Measurements from ENCODE around the gene SPRTN. TPM values are rescaled to one million over a fixed set of nuclear protein-coding genes. Genes with fewer than 3 reads are reported as not detected.

SPRTN gene
- total RNA-seq, 1 donor from 2014 or later, result 15.0 TPM

- Mint-ChIP-seq H3K4me1 (ENCODE audit: low read depth) (peaks cover 52% of the 10 kb centered on the region), H3K27me3 (ENCODE audit: low read depth) (no peaks in the 10 kb centered on the region), H3K27ac (ENCODE audit: unreplicated experiment) (peak overlapping the region; percentile 97), H3K4me3 (ENCODE audit: unreplicated experiment) (peak overlapping the region; percentile 55), H3K9me3 (ENCODE audit: low read depth) (no peaks in the 10 kb centered on the region), H3K36me3 (ENCODE audit: low read depth) (no peaks in the 10 kb centered on the region)
- no peak for DNase-seq (ENCODE audit: low spot score)
- no peak for TF ChIP-seq CTCF (IDR thresholded peaks at IDR 0.05)
Measured at GRCh38 chr1:231395076-231395997, 57.2 kb downstream of the SPRTN start.

GRCh38 chr1:231395998-231396390, 57.9 kb downstream of the SPRTN start:
- Mint-ChIP-seq H3K27ac (ENCODE audit: unreplicated experiment) (peak overlapping the region; percentile 97), H3K9me3 (ENCODE audit: low read depth) (no peaks in the 10 kb centered on the region), H3K4me3 (ENCODE audit: unreplicated experiment) (peak overlapping the region; percentile 55), H3K36me3 (ENCODE audit: low read depth) (no peaks in the 10 kb centered on the region), H3K4me1 (ENCODE audit: low read depth) (peaks cover 50% of the 10 kb centered on the region), H3K27me3 (ENCODE audit: low read depth) (no peaks in the 10 kb centered on the region)
- TF ChIP-seq CTCF (IDR thresholded peaks at IDR 0.05), result no peak
- no peak for DNase-seq (ENCODE audit: low spot score)

GRCh38 chr1:231396643-231397042, 58.5 kb downstream of the SPRTN start:
- H3K4me1 Mint-ChIP-seq (ENCODE audit: low read depth), result peaks cover 50% of the 10 kb centered on the region
- H3K27ac Mint-ChIP-seq (ENCODE audit: unreplicated experiment), result peak overlapping the region; percentile 97
- no peak for TF ChIP-seq CTCF (IDR thresholded peaks at IDR 0.05)
- no peak for DNase-seq (ENCODE audit: low spot score)
- no peak overlapping the region for H3K4me3 Mint-ChIP-seq (ENCODE audit: unreplicated experiment)
- H3K27me3 Mint-ChIP-seq (ENCODE audit: low read depth), result no peaks in the 10 kb centered on the region
- H3K36me3 Mint-ChIP-seq (ENCODE audit: low read depth), result no peaks in the 10 kb centered on the region
- H3K9me3 Mint-ChIP-seq (ENCODE audit: low read depth), result no peaks in the 10 kb centered on the region

GRCh38 chr1:231397886-231398671, 60.0 kb downstream of the SPRTN start:
- no peaks in the 10 kb centered on the region for H3K27me3 Mint-ChIP-seq (ENCODE audit: low read depth)
- peaks cover 43% of the 10 kb centered on the region for H3K4me1 Mint-ChIP-seq (ENCODE audit: low read depth)
- no peak for DNase-seq (ENCODE audit: low spot score)
- no peak overlapping the region for H3K4me3 Mint-ChIP-seq (ENCODE audit: unreplicated experiment)
- H3K9me3 Mint-ChIP-seq (ENCODE audit: low read depth), result no peaks in the 10 kb centered on the region
- no peak for TF ChIP-seq CTCF (IDR thresholded peaks at IDR 0.05)
- H3K36me3 Mint-ChIP-seq (ENCODE audit: low read depth), result no peaks in the 10 kb centered on the region
- no peak overlapping the region for H3K27ac Mint-ChIP-seq (ENCODE audit: unreplicated experiment)

- H3K36me3 Mint-ChIP-seq (ENCODE audit: low read depth), result no peaks in the 10 kb centered on the region
- TF ChIP-seq CTCF (IDR thresholded peaks at IDR 0.05), result no peak
- no peaks in the 10 kb centered on the region for H3K9me3 Mint-ChIP-seq (ENCODE audit: low read depth)
- H3K27me3 Mint-ChIP-seq (ENCODE audit: low read depth), result no peaks in the 10 kb centered on the region
- H3K27ac Mint-ChIP-seq (ENCODE audit: unreplicated experiment), result no peak overlapping the region
- no peak overlapping the region for H3K4me3 Mint-ChIP-seq (ENCODE audit: unreplicated experiment)
- DNase-seq (ENCODE audit: low spot score), result no peak
- H3K4me1 Mint-ChIP-seq (ENCODE audit: low read depth), result peaks cover 22% of the 10 kb centered on the region
Measured at GRCh38 chr1:231401478-231401877, 63.4 kb downstream of the SPRTN start.
